ENCODE measurements around the gene DNAH11. TPM values are rescaled to one million over a fixed set of nuclear protein-coding genes. Genes with fewer than 3 reads are reported as not detected.
A peak's percentile ranks its signal among the peaks of the same experiment; 100 is the strongest.

DNAH11 gene
- total and polyA plus RNA-seq, 2 of the 8 experiments (the other 6 are each of a cell fraction or from before 2014, with no cell fraction given), result 1.8 to 4.9 TPM

- Histone ChIP-seq H3K9me3 (ENCODE audit: insufficient read depth in 2 of 2, low read depth in 1 of 2, low read length in 1 of 2) (no peaks in the 10 kb centered on the region), H3K4me2 (ENCODE audit: insufficient read depth in 1 of 2, low read depth in 2 of 2, low read length in 2 of 2) (peak overlapping the region; percentile 16 to 22; a peak in 1 of 4 replicates), H3K56ac (replicated peaks; ENCODE audit: insufficient read length, low read depth, low read length) (no peak overlapping the region), H3K4ac (replicated peaks; ENCODE audit: insufficient read length, low read depth, low read length) (no peak overlapping the region), H3K23ac (ENCODE audit: insufficient read length) (no peak overlapping the region), H3K14ac (ENCODE audit: insufficient read length) (no peak overlapping the region), H3K27me3 (replicated peaks in 1 of 4; ENCODE audit: control insufficient read depth in 3 of 4, extremely low read depth in 1 of 4, insufficient read depth in 3 of 4, low read length in 3 of 4) (no peaks in the 10 kb centered on the region), H3K9ac (replicated peaks in 1 of 4; ENCODE audit: extremely low read depth in 1 of 4, low read depth in 3 of 4, low read length in 3 of 4) (no peak overlapping the region), H3K79me1 (ENCODE audit: low read depth, low read length) (no peaks in the 10 kb centered on the region), H2BK5ac (ENCODE audit: low read depth, low read length) (no peak overlapping the region), H2BK20ac (ENCODE audit: low read length) (no peak overlapping the region), H3K23me2 (ENCODE audit: low read depth, low read length) (no peaks in the 10 kb centered on the region), H4K5ac (ENCODE audit: insufficient read length, low read depth, low read length) (no peak overlapping the region), H4K91ac (replicated peaks; ENCODE audit: insufficient read length, low read length) (no peak overlapping the region), H2BK12ac (ENCODE audit: low read depth, low read length) (no peak overlapping the region), H2BK120ac (replicated peaks; ENCODE audit: low read depth, low read length) (no peak overlapping the region), H3K18ac (ENCODE audit: extremely low read depth, low read length) (no peak overlapping the region), H3K27ac (ENCODE audit: low read depth, low read length) (no peak overlapping the region), H2AFZ (ENCODE audit: low read length) (no peak overlapping the region), H3K4me1 (replicated peaks in 1 of 4; ENCODE audit: control insufficient read depth in 3 of 4, insufficient read depth in 4 of 4, low read length in 3 of 4) (peaks cover 0 to 12% (median 6%) of the 10 kb centered on the region in 4 experiments; a peak in 3 of 7 replicates), H3K4me3 (ENCODE audit: extremely low read depth in 1 of 4, insufficient read depth in 2 of 4, low read depth in 3 of 4, low read length in 4 of 4) (no peak overlapping the region), H3K36me3 (ENCODE audit: control insufficient read depth in 2 of 4, insufficient read depth in 4 of 4, low read length in 3 of 4) (no peaks in the 10 kb centered on the region), H4K8ac (ENCODE audit: extremely low read depth, insufficient read depth, low read length) (no peak overlapping the region; the same call in 1 of the 2 replicates), H3K79me2 (ENCODE audit: control insufficient read depth in 1 of 2, insufficient read depth in 2 of 2, low read length in 2 of 2) (no peaks in the 10 kb centered on the region), H4K20me1 (replicated peaks in 1 of 2; ENCODE audit: control insufficient read depth in 1 of 2, insufficient read depth in 2 of 2, low read length in 2 of 2) (no peaks in the 10 kb centered on the region), H2AK5ac (ENCODE audit: low read depth, low read length) (no peak overlapping the region), H2BK15ac (ENCODE audit: low read length) (no peak overlapping the region)
- WGBS, 2 experiments (ENCODE audit: extremely low coverage in 1 of 2, insufficient coverage in 1 of 2, insufficient read length in 1 of 2, insufficient replicate concordance in 2 of 2, low coverage in 1 of 2, low lambda C conversion rate in 2 of 2, missing lambda C conversion rate in 1 of 2), result 54% methylated on average over 3 of the region's 3 CpGs; no CpG with 5 or more reads in 1 of the 2 experiments
- POLR2A ChIA-PET (ENCODE audit: partially characterized antibody), result no interaction called here
- CTCF ChIA-PET (ENCODE audit: partially characterized antibody), result interaction anchor here (3.6 kb wide), 1 partner anchor 12 kb away, joined by 21 read pairs; no protein-coding TSS in a partner anchor
- peak; percentile 84 for FAIRE-seq
- TF ChIP-seq MAFK (IDR thresholded peaks at IDR 0.05; ENCODE audit: low read depth, low read length) (no peak), SP4 (IDR thresholded peaks at IDR 0.05; ENCODE audit: low read length) (no peak), TEAD4 (IDR thresholded peaks at IDR 0.05; ENCODE audit: low read depth, low read length) (peak; percentile 91), GABPA (IDR thresholded peaks at IDR 0.05; ENCODE audit: borderline replicate concordance, insufficient read depth, low read length) (no peak), YY1 (IDR thresholded peaks at IDR 0.05; ENCODE audit: low read depth, low read length) (0 out of 2 replicates have a peak, but pooled peaks have one; percentile 13), ASH2L (IDR thresholded peaks at IDR 0.05; ENCODE audit: low read length) (peak; percentile 20)
- peak in 1 of 2 experiments; percentile 27 for DNase-seq (ENCODE audit: low read depth in 1 of 2, low spot score in 2 of 2)
Measured at GRCh38 chr7:21754963-21755362, 212.1 kb downstream of the DNAH11 start.
